A549 treated with ZK216348 at 1 μM for 4 hours (cell line): ENCODE measurements around the gene NUP210. TPM values are rescaled to one million over a fixed set of nuclear protein-coding genes. Genes with fewer than 3 reads are reported as not detected.

ENCODE experiments used
- total RNA-seq: library from RNA; stranded (reverse); fragments of 200-300 nt; extraction: Qiagen RNA extraction; gene quantifications from 5 replicates; pipeline ENCODE4 v1.2.3, GENCODE V29; 2022; ENCODE audit warnings: low read depth

The NUP210 gene
- 23.3 to 44.2 TPM (median 41.7 TPM) in 5 replicates for total RNA-seq

DNA sequence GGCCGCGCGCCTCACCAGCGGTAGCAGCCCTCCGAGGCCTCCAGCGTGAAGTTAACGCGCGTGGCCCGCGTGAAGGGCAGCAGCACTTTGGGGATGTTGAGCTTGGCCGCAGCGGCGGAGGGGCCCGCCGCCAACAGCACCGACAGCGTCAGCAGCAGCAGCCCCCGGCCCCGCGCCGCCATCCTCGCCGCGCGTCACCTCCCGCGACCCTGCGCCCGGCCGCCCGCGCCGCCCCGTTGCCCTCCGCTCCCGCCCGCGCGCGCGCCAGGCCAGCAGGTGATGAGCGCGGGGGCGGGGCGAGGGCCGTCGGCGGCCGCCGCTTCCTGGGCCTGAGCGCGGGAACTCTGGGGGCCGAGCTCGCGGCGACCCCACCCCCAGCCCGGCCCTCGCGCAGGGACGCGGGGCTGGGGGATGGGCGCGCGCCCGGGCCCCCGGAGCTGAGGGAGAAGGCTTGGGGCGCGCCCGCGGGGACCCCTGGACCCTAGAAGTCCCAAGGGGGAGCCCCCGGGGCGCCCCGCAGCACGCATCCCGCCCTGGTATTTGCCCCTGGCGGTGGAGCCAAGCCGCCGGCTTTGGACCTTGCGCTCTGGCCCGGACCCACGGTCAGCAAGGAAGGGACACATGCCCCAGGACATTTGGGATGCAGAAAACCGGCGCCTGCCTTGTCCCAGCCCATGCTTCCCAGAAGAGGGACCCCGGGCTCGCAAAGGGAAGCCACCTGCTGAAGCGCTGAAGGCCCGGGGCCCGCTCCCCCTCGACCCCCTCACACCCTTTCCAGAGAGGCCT is at the start of gene NUP210:
NUP210 (minus strand) TSS at position 278 of the 786 bp plus-strand sequence; CDS start at position 182, 96 bp downstream.

Other genes with a start within 250 kb of the NUP210 start
- gene HDAC11, start 60.0 kb upstream of the NUP210 start, total RNA-seq, result 5.9 to 9.5 TPM (median 8.5 TPM) in 5 replicates
- gene FBLN2, start 128.8 kb upstream of the NUP210 start, total RNA-seq, result 1.5 to 3.1 TPM (median 2.2 TPM) in 5 replicates